Activated CD8-positive, alpha-beta memory T cell treated with anti-CD3 and anti-CD28 coated beads for 1 hour (primary cell): ENCODE results near the gene BPGM.

Experiments
- DNase-seq, 2 donors: peaks; one replicate each; pipeline ENCODE4 v3.0.0-alpha.2; 2020; ENCODE audit warnings: low read depth in 1 of 2; ENCODE audit errors: extremely low read depth in 1 of 2

The BPGM gene

GRCh38 chr7:134694767-134695166 is 48.1 kb downstream of the BPGM start:
- no peak for DNase-seq

- no peak for DNase-seq
These were observed 48.7 kb downstream of the BPGM start for GRCh38 chr7:134695321-134695860.

- DNase-seq, result no peak
These were observed 49.6 kb downstream of the BPGM start for GRCh38 chr7:134696261-134696660.

GRCh38 chr7:134697205-134697886 is 50.7 kb downstream of the BPGM start:
- no peak for DNase-seq

- DNase-seq, result no peak
These were observed 51.8 kb downstream of the BPGM start for GRCh38 chr7:134698481-134698880.

GRCh38 chr7:134699021-134699818 is 52.6 kb downstream of the BPGM start:
- DNase-seq, result no peak

- DNase-seq, result no peak
These were observed 53.2 kb downstream of the BPGM start for GRCh38 chr7:134699899-134700298.

GRCh38 chr7:134701272-134701671 is 54.6 kb downstream of the BPGM start:
- DNase-seq, result no peak

GRCh38 chr7:134702366-134703240 is 56.0 kb downstream of the BPGM start:
- no peak for DNase-seq

GRCh38 chr7:134703241-134703594 is 56.6 kb downstream of the BPGM start:
- DNase-seq, result no peak

- no peak for DNase-seq
These were observed 57.1 kb downstream of the BPGM start for GRCh38 chr7:134703782-134704181.

GRCh38 chr7:134704827-134705226 is 58.2 kb downstream of the BPGM start:
- DNase-seq, result no peak

- DNase-seq, result no peak
These were observed 59.1 kb downstream of the BPGM start for GRCh38 chr7:134705716-134706115.

- no peak for DNase-seq
These were observed 59.8 kb downstream of the BPGM start for GRCh38 chr7:134706468-134706867.

- no peak for DNase-seq
These were observed 61.2 kb downstream of the BPGM start for GRCh38 chr7:134707663-134708378.

- no peak for DNase-seq
These were observed 62.0 kb downstream of the BPGM start for GRCh38 chr7:134708692-134709091.

- DNase-seq, result no peak
These were observed 62.5 kb downstream of the BPGM start for GRCh38 chr7:134709197-134709596.

GRCh38 chr7:134710511-134710853 is 63.8 kb downstream of the BPGM start:
- no peak for DNase-seq

- DNase-seq, result peak; percentile 5 to 39
These were observed 64.4 kb downstream of the BPGM start for GRCh38 chr7:134710854-134711624.

- no peak for DNase-seq
These were observed 65.5 kb downstream of the BPGM start for GRCh38 chr7:134712196-134712595.
